ENCODE data around the gene C15orf62. TPM values are rescaled to one million over a fixed set of nuclear protein-coding genes. Genes with fewer than 3 reads are reported as not detected.
A peak's percentile ranks its signal among the peaks of the same experiment; 100 is the strongest.

Gene C15orf62
- total and polyA plus RNA-seq, 2 donors from 2014 or later = 0.47 to 1.4 TPM

DNA sequence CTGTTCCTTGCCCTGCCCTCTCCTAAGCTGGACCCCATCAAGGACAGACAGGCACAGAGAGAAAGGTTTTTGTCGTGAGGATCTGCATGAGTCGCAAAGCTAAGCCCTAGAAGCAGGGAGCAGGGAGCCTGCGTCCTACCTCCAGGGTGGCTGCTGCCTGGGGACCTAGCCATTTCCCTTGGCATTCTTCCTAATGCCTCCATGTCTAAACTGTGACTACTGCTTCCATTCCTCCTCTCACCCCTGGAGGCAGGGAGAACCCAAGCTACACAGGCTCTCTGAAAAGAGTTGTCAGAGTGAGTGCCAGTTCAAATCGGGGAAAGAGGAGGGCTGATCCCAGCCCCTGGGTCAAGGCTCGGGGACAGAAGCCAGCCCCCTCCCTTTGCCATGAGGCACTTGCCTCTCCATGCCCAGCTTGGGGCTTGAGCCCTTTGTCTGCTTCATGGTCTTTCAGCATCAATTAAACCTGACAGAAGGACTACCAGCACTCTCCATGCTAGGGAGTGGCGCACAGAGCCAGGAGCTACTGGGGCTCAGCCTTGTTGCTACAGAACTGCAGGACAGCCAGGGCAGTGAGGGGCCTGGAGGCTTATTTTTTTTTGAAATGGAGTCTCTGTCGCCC is 3.5 kb upstream of the C15orf62 start:
- H3K9ac ChIP-seq (ENCODE audit: low read length in 3 of 3) = no peak overlapping the region
- H3K9me3 ChIP-seq (ENCODE audit: control insufficient read depth in 2 of 3, insufficient read depth in 1 of 3, low read length in 3 of 3) = no peaks in the 10 kb centered on the region
- no peaks in the 10 kb centered on the region for H3K36me3 ChIP-seq (ENCODE audit: control insufficient read depth in 2 of 3, insufficient read depth in 3 of 3, low read length in 3 of 3)
- H3K27ac ChIP-seq (ENCODE audit: low read depth in 2 of 2, low read length in 2 of 2) = no peak overlapping the region
- peaks cover 4 to 17% (median 7%) of the 10 kb centered on the region in 3 donors for H3K4me1 ChIP-seq (ENCODE audit: control insufficient read depth in 2 of 3, insufficient read depth in 2 of 3, low read depth in 1 of 3, low read length in 3 of 3)
- intact Hi-C loops (cut with DNase I) = no loop called here
- FAIRE-seq (no peak), DNase-seq (no peak)
- TF ChIP-seq, protein P1, sequence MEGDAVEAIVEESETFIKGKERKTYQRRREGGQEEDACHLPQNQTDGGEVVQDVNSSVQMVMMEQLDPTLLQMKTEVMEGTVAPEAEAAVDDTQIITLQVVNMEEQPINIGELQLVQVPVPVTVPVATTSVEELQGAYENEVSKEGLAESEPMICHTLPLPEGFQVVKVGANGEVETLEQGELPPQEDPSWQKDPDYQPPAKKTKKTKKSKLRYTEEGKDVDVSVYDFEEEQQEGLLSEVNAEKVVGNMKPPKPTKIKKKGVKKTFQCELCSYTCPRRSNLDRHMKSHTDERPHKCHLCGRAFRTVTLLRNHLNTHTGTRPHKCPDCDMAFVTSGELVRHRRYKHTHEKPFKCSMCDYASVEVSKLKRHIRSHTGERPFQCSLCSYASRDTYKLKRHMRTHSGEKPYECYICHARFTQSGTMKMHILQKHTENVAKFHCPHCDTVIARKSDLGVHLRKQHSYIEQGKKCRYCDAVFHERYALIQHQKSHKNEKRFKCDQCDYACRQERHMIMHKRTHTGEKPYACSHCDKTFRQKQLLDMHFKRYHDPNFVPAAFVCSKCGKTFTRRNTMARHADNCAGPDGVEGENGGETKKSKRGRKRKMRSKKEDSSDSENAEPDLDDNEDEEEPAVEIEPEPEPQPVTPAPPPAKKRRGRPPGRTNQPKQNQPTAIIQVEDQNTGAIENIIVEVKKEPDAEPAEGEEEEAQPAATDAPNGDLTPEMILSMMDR (IDR thresholded peaks at IDR 0.05; ENCODE audit: borderline replicate concordance, extremely low read depth, insufficient read depth) = no peak
- H3K4me3 ChIP-seq (ENCODE audit: low read length in 3 of 3) = no peak overlapping the region
- no peaks in the 10 kb centered on the region for H3K27me3 ChIP-seq (ENCODE audit: control insufficient read depth, insufficient read depth, low read length)

DNA sequence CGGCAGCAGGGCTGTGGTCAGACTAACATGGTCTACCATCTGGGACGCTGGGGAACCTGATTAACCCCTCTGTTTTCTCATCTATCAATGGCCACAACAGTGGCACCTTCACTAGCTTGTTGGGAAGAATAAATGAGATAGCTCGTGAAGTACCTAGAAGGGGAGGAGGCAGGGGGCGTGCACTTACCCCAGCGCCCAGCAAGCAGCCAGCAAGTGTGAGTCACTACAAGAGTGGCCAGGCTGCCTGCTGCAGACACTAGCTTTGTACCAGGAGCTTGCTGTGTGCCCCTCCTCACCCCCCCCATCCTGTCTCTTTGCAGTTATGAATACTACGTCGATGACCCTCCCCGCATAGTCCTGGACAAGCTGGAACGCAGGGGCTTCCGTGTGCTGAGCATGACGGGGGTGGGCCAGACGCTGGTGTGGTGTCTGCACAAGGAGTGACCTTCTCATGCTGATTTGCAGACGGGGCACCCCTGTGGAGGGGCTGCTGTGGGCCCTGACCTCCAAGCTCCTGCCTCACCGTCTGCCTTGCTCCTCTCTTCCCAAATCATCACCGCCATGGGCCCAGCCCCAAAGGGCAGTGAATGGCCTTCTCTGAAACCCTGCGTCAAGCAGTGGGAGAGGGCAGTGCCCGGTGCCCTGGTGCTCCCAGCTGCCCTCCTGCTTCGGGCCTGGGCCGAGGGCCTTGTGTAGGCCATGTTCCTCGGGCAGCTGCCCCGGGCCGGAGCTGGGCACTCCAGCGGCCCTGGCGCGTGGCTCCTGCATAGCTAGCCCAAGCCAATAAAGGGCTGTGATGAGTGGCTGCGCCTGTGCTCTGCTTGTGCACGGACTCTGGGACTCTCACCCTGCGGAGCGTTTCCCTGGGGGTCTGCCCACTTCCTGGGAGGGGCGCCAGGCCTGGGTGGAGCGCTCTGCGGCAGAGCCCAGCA is 2.6 kb upstream of the C15orf62 start:
- no peak for FAIRE-seq
- DNase-seq = peak in 1 of 5 donors; percentile 71
- Histone ChIP-seq H3K4me1 (ENCODE audit: control insufficient read depth in 2 of 3, insufficient read depth in 2 of 3, low read depth in 1 of 3, low read length in 3 of 3) (peaks cover 4 to 17% (median 7%) of the 10 kb centered on the region in 3 donors), H3K36me3 (ENCODE audit: control insufficient read depth in 2 of 3, insufficient read depth in 3 of 3, low read length in 3 of 3) (peaks cover 0 to 2% (median 0%) of the 10 kb centered on the region in 3 donors), H3K9me3 (ENCODE audit: control insufficient read depth in 2 of 3, insufficient read depth in 1 of 3, low read length in 3 of 3) (no peaks in the 10 kb centered on the region), H3K27ac (ENCODE audit: low read depth in 2 of 2, low read length in 2 of 2) (no peak overlapping the region), H3K9ac (ENCODE audit: low read length in 3 of 3) (no peak overlapping the region), H3K27me3 (ENCODE audit: control insufficient read depth, insufficient read depth, low read length) (no peaks in the 10 kb centered on the region), H3K4me3 (ENCODE audit: low read length in 3 of 3) (no peak overlapping the region)
- intact Hi-C loops (cut with DNase I) = no loop called here
- TF ChIP-seq, protein P1 (IDR thresholded peaks at IDR 0.05; ENCODE audit: borderline replicate concordance, extremely low read depth, insufficient read depth) = no peak

DNA sequence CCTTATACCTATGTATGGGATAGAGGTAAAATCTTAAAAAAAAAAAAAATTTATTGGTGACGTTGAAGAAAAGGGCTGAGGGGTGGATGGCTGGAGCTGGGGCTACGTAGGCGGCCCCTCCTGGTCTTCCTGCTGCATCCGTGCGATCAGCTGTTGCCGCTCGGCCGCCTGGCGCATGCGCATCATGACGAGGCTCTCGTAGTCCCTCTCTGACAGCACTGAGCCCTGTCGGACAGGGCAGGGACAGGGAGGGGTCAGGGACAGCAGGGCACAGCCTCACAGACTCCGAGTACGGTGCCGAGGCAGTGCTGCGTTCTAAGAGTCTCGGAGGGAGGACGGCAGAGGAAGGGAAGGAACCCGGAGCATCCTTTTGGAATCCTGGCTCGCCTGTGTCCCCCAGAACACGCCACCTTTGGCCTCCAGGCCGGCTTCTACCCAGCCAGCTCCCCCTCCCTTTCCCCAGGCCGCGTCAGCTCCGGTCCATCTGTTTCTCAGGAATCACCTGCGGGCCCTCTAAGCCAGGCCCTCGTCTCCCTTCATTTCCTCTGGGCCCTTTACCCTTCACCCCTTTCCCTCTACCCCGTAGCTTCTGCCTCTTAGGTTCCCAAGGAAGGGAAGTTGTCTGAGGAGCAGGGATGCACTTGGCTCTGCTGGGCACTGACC is 1.8 kb upstream of the C15orf62 start:
- Histone ChIP-seq H3K27ac (ENCODE audit: low read depth in 2 of 2, low read length in 2 of 2) (no peak overlapping the region), H3K9me3 (ENCODE audit: control insufficient read depth in 2 of 3, insufficient read depth in 1 of 3, low read length in 3 of 3) (no peaks in the 10 kb centered on the region), H3K9ac (ENCODE audit: low read length in 3 of 3) (no peak overlapping the region), H3K4me3 (ENCODE audit: low read length in 3 of 3) (no peak overlapping the region), H3K27me3 (ENCODE audit: control insufficient read depth, insufficient read depth, low read length) (no peaks in the 10 kb centered on the region), H3K4me1 (ENCODE audit: control insufficient read depth in 2 of 3, insufficient read depth in 2 of 3, low read depth in 1 of 3, low read length in 3 of 3) (peaks cover 4 to 17% (median 7%) of the 10 kb centered on the region in 3 donors), H3K36me3 (ENCODE audit: control insufficient read depth in 2 of 3, insufficient read depth in 3 of 3, low read length in 3 of 3) (peaks cover 0 to 2% (median 0%) of the 10 kb centered on the region in 3 donors)
- DNase-seq = no peak
- TF ChIP-seq, protein P1 (IDR thresholded peaks at IDR 0.05; ENCODE audit: borderline replicate concordance, extremely low read depth, insufficient read depth) = no peak
- FAIRE-seq = no peak
- intact Hi-C loops (cut with DNase I) = no loop called here

Measured in kidney (tissue), 14 donors.